Osteocyte (in vitro differentiated cells): ENCODE data around the gene RNF5. TPM values are rescaled to one million over a fixed set of nuclear protein-coding genes. Genes with fewer than 3 reads are reported as not detected.

Experiments
- DNase-seq: peaks from one replicate; pipeline ENCODE4 v3.0.0; 2021; ENCODE audit warnings: mixed read lengths; ENCODE audit not compliant: unreplicated experiment; ENCODE audit errors: extremely low spot score
- H3K27ac Mint-ChIP-seq: one replicate; pipeline ENCODE4 v1.8.0; 2021; ENCODE audit warnings: mild to moderate bottlenecking, mixed read lengths; ENCODE audit not compliant: unreplicated experiment
- H3K27me3 Mint-ChIP-seq: one replicate; pipeline ENCODE4 v1.8.0; 2021; ENCODE audit warnings: mixed read lengths; ENCODE audit not compliant: unreplicated experiment
- H3K36me3 Mint-ChIP-seq: one replicate; pipeline ENCODE4 v1.8.0; 2021; ENCODE audit warnings: mixed read lengths; ENCODE audit not compliant: unreplicated experiment
- H3K4me1 Mint-ChIP-seq: one replicate; pipeline ENCODE4 v1.8.0; 2021; ENCODE audit warnings: mixed read lengths; ENCODE audit not compliant: unreplicated experiment
- H3K4me3 Mint-ChIP-seq: one replicate; pipeline ENCODE4 v1.8.0; 2021; ENCODE audit warnings: mild to moderate bottlenecking, moderate library complexity, mixed read lengths; ENCODE audit not compliant: unreplicated experiment
- H3K9me3 Mint-ChIP-seq: one replicate; pipeline ENCODE4 v1.8.0; 2021; ENCODE audit warnings: mixed read lengths; ENCODE audit not compliant: unreplicated experiment
- CTCF ChIP-seq: fragments of 200-600 bp; sonication (generic); IDR thresholded peaks from 2 replicates; pipeline ENCODE4 v1.5.0; 2021; ENCODE audit warnings: antibody characterized with exemption, mild to moderate bottlenecking, moderate library complexity
- total RNA-seq: library from RNA; stranded (reverse); gene quantifications from 2 replicates; pipeline ENCODE4 v1.2.1, GENCODE V29; 2021

RNF5 gene
- total RNA-seq, 1 donor from 2014 or later, result 51.6 TPM

- TF ChIP-seq CTCF, result no peak
- Mint-ChIP-seq H3K27me3 (no peaks in the 10 kb centered on the region), H3K9me3 (no peaks in the 10 kb centered on the region), H3K4me1 (peaks cover 6% of the 10 kb centered on the region), H3K27ac (no peak overlapping the region), H3K4me3 (no peak overlapping the region), H3K36me3 (peaks cover 2% of the 10 kb centered on the region)
- no peak for DNase-seq
Measured at GRCh38 chr6:32146287-32146686, 31.9 kb upstream of the RNF5 start.

GRCh38 chr6:32146687-32147086 lies 31.5 kb upstream of the RNF5 start:
- Mint-ChIP-seq H3K4me3 (no peak overlapping the region), H3K4me1 (peaks cover 8% of the 10 kb centered on the region), H3K36me3 (peaks cover 2% of the 10 kb centered on the region), H3K27ac (no peak overlapping the region), H3K27me3 (no peaks in the 10 kb centered on the region), H3K9me3 (no peaks in the 10 kb centered on the region)
- no peak for TF ChIP-seq CTCF
- no peak for DNase-seq

GRCh38 chr6:32147401-32148132 lies 30.6 kb upstream of the RNF5 start:
- peaks cover 14% of the 10 kb centered on the region for H3K4me1 Mint-ChIP-seq
- no peak for TF ChIP-seq CTCF
- no peak overlapping the region for H3K4me3 Mint-ChIP-seq
- H3K9me3 Mint-ChIP-seq, result no peaks in the 10 kb centered on the region
- no peak for DNase-seq
- H3K27ac Mint-ChIP-seq, result no peak overlapping the region
- H3K36me3 Mint-ChIP-seq, result peaks cover 2% of the 10 kb centered on the region
- H3K27me3 Mint-ChIP-seq, result no peaks in the 10 kb centered on the region

- Mint-ChIP-seq H3K4me3 (no peak overlapping the region), H3K4me1 (peaks cover 22% of the 10 kb centered on the region)
- no peak for DNase-seq
Measured at GRCh38 chr6:32148289-32149091, 29.7 kb upstream of the RNF5 start.

More at GRCh38 chr6:32148289-32149091, 29.7 kb upstream of the RNF5 start:
- no peaks in the 10 kb centered on the region for H3K27me3 Mint-ChIP-seq
- H3K27ac Mint-ChIP-seq, result no peak overlapping the region
- no peak for TF ChIP-seq CTCF
- H3K9me3 Mint-ChIP-seq, result no peaks in the 10 kb centered on the region
- peaks cover 2% of the 10 kb centered on the region for H3K36me3 Mint-ChIP-seq
